Effector CD4-positive, alpha-beta T cell (primary cell): Measurements from ENCODE around the gene HDAC11.

Experiments
- DNase-seq: peaks from one replicate; pipeline ENCODE4 v3.0.0-alpha.2; 2020

HDAC11 gene

GRCh38 chr3:13544951-13545651 is 65.0 kb downstream of the HDAC11 start:
- no peak for DNase-seq

- DNase-seq = no peak
Observed at GRCh38 chr3:13545952-13546454, 65.9 kb downstream of the HDAC11 start.

- no peak for DNase-seq
Observed at GRCh38 chr3:13546667-13547171, 66.6 kb downstream of the HDAC11 start.

- no peak for DNase-seq
Observed at GRCh38 chr3:13547591-13548371, 67.7 kb downstream of the HDAC11 start.

- DNase-seq = no peak
Observed at GRCh38 chr3:13548696-13549622, 68.9 kb downstream of the HDAC11 start, which contains the start of gene FBLN2. FBLN2 (plus strand) TSS chr3:13549125; CDS start chr3:13570356, 21,231 bp downstream.

GRCh38 chr3:13549623-13550422 is 69.7 kb downstream of the HDAC11 start:
- no peak for DNase-seq

- DNase-seq = no peak
Observed at GRCh38 chr3:13550423-13550690, 70.3 kb downstream of the HDAC11 start.

GRCh38 chr3:13550791-13551360 is 70.8 kb downstream of the HDAC11 start:
- no peak for DNase-seq

- DNase-seq = no peak
Observed at GRCh38 chr3:13552857-13553652, 72.9 kb downstream of the HDAC11 start.

- no peak for DNase-seq
Observed at GRCh38 chr3:13553686-13554085, 73.6 kb downstream of the HDAC11 start.

GRCh38 chr3:13555753-13556152 is 75.6 kb downstream of the HDAC11 start:
- DNase-seq = no peak
